Measurements from ENCODE around the gene MAP4. TPM values are rescaled to one million over a fixed set of nuclear protein-coding genes. Genes with fewer than 3 reads are reported as not detected.
A peak's percentile ranks its signal among the peaks of the same experiment; 100 is the strongest.

The MAP4 gene
- total RNA-seq, 3 donors from 2014 or later (not counting 1 experiment from before 2014, with no cell fraction given) = 74.5 to 97.1 (median 88.9) TPM

DNA sequence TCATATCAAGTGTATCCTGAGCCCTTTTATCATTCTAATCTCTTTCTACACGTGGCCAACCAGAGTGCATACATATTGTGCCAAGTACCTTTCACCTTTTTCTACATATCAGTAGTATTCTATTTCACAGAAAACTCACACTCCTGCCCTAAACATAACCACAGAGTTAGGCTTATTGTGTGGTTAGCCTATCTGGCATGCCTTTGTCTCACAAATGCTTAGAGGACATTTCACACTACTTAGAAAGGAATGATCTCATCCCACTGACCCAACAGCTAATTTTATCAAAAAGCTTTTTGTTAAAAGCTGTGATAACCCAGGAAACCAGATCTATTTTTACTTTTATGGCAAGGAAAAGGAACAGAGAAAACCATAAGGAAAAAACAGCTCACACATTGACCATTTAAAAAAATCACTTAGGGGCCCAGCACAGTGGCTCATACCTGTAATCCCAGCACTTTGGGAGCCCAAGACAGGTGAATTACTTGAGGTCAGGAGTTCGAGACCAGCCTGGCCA is 17.8 kb upstream of the MAP4 start:
- DNase-seq (no peak), ATAC-seq (peak in 2 of 3 donors; percentile 26 to 53)
- H3K4me1 Mint-ChIP-seq = peaks cover 28 to 35% of the 10 kb centered on the region in 2 donors
- no peak overlapping the region for H3K4me3 Mint-ChIP-seq
- Histone ChIP-seq H3K36me3 (ENCODE audit: control insufficient read depth, insufficient read depth, low read length) (no peaks in the 10 kb centered on the region), H3K27me3 (ENCODE audit: control insufficient read depth, insufficient read depth, low read length) (no peaks in the 10 kb centered on the region), H3K27ac (ENCODE audit: low read length) (no peak overlapping the region), H3K9me3 (ENCODE audit: control insufficient read depth, insufficient read depth, low read length) (no peaks in the 10 kb centered on the region), H3K4me3 (ENCODE audit: low read length) (no peak overlapping the region), H3K4me1 (ENCODE audit: control insufficient read depth, insufficient read depth, low read length) (peaks cover 11% of the 10 kb centered on the region)
- TF ChIP-seq, protein P1, sequence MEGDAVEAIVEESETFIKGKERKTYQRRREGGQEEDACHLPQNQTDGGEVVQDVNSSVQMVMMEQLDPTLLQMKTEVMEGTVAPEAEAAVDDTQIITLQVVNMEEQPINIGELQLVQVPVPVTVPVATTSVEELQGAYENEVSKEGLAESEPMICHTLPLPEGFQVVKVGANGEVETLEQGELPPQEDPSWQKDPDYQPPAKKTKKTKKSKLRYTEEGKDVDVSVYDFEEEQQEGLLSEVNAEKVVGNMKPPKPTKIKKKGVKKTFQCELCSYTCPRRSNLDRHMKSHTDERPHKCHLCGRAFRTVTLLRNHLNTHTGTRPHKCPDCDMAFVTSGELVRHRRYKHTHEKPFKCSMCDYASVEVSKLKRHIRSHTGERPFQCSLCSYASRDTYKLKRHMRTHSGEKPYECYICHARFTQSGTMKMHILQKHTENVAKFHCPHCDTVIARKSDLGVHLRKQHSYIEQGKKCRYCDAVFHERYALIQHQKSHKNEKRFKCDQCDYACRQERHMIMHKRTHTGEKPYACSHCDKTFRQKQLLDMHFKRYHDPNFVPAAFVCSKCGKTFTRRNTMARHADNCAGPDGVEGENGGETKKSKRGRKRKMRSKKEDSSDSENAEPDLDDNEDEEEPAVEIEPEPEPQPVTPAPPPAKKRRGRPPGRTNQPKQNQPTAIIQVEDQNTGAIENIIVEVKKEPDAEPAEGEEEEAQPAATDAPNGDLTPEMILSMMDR (IDR thresholded peaks at IDR 0.05) = no peak
- intact Hi-C loops (cut with micrococcal nuclease) = no loop called here
- H3K27ac Mint-ChIP-seq = peak overlapping the region; percentile 10 to 76
- H3K27me3 Mint-ChIP-seq (ENCODE audit: low read depth in 2 of 2) = no peaks in the 10 kb centered on the region
- H3K9me3 Mint-ChIP-seq = no peaks in the 10 kb centered on the region
- H3K36me3 Mint-ChIP-seq = no peaks in the 10 kb centered on the region
- 51% methylated on average over 2 of the region's 2 CpGs for WGBS (ENCODE audit: insufficient coverage)

DNA sequence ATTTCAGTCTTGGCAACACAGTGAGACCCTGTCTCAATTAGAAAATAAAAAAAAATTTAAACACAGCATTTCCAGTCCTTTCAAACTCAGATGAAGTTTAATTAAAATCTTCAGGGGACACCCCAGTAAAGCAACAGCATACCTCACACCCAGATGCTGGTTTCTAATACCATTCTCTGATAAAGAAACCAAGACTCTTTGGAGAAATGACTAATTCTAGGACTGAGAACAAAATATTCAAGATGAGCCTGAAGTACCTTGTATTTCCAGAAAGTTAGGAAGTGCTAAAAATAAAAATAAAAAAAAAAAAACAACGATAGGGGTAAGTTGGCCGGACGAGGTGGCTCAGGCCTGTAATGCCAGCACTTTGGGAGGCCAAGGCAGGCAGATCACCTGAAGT is 14.0 kb upstream of the MAP4 start:
- DNase-seq = no peak
- Mint-ChIP-seq H3K36me3 (no peaks in the 10 kb centered on the region), H3K4me3 (no peak overlapping the region), H3K27me3 (ENCODE audit: low read depth in 2 of 2) (no peaks in the 10 kb centered on the region), H3K4me1 (peaks cover 31 to 35% of the 10 kb centered on the region in 2 donors), H3K27ac (no peak overlapping the region), H3K9me3 (no peaks in the 10 kb centered on the region)
- H3K36me3 ChIP-seq (ENCODE audit: control insufficient read depth, insufficient read depth, low read length) = no peaks in the 10 kb centered on the region
- ATAC-seq = no peak
- no peaks in the 10 kb centered on the region for H3K9me3 ChIP-seq (ENCODE audit: control insufficient read depth, insufficient read depth, low read length)
- TF ChIP-seq, protein P1 (IDR thresholded peaks at IDR 0.05) = no peak
- no peak overlapping the region for H3K4me3 ChIP-seq (ENCODE audit: low read length)
- 88% methylated on average over 3 of the region's 3 CpGs for WGBS (ENCODE audit: insufficient coverage)
- intact Hi-C loops (cut with micrococcal nuclease) = no loop called here
- no peak overlapping the region for H3K27ac ChIP-seq (ENCODE audit: low read length)
- H3K27me3 ChIP-seq (ENCODE audit: control insufficient read depth, insufficient read depth, low read length) = no peaks in the 10 kb centered on the region
- peaks cover 9% of the 10 kb centered on the region for H3K4me1 ChIP-seq (ENCODE audit: control insufficient read depth, insufficient read depth, low read length)

DNA sequence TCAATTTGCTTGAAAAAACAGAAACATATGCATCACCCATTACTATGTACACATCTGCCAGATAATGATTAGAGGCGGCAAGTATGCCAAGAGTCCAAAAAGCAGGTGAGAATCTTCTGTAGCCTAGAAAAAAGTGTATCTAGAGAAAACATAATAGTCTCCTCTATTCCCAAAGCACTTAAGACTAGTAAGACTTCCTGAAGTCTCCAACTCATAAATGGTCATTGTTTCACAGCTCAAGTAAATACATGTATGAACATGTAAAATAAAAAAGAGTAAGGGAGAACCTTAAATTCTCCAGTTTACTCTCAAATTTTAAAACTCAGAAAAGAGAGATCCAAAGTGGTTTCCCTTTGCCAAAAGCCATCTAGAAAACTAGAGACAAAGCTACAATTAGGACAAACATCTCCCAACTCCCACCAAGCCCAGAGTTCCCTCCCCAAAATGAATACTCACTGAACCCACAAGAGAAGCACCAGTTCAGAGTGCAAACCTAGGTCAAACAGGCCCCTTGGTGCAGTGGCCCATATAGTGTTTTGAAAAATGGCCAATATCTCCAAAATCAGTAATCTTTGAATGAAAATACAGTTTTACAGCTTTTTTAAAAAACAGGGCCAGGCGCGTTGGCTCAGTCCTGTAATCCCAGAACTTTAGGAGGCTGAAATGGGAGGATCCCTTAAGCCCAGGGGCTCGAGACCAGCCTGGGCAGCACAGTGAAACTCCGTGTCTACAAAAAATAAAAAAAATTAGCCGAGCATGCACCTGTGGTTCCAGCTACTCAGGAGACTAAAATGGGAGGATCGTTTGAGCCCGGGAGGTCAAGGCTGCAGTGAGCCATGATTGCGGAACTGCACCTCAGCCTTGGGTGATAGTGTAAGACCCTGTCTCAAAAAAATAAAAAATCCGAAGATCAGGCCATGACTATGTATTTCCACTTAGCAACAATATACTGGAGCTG is 11.0 kb upstream of the MAP4 start:
- Histone ChIP-seq H3K4me1 (ENCODE audit: control insufficient read depth, insufficient read depth, low read length) (no peaks in the 10 kb centered on the region), H3K4me3 (ENCODE audit: low read length) (no peak overlapping the region), H3K27me3 (ENCODE audit: control insufficient read depth, insufficient read depth, low read length) (no peaks in the 10 kb centered on the region), H3K9me3 (ENCODE audit: control insufficient read depth, insufficient read depth, low read length) (no peaks in the 10 kb centered on the region), H3K27ac (ENCODE audit: low read length) (no peak overlapping the region), H3K36me3 (ENCODE audit: control insufficient read depth, insufficient read depth, low read length) (no peaks in the 10 kb centered on the region)
- no peak for DNase-seq
- 88% methylated on average over 9 of the region's 10 CpGs for WGBS (ENCODE audit: insufficient coverage)
- Mint-ChIP-seq H3K27me3 (ENCODE audit: low read depth in 2 of 2) (no peaks in the 10 kb centered on the region), H3K27ac (no peak overlapping the region), H3K36me3 (no peaks in the 10 kb centered on the region), H3K9me3 (no peaks in the 10 kb centered on the region), H3K4me3 (no peak overlapping the region), H3K4me1 (peaks cover 20 to 26% of the 10 kb centered on the region in 2 donors)
- intact Hi-C loops (cut with micrococcal nuclease) = no loop called here
- ATAC-seq = no peak
- TF ChIP-seq, protein P1 (IDR thresholded peaks at IDR 0.05) = no peak
